ENCODE results near the gene ABCA2.
"Not testable (repeated sequence)": the region's sequence is repeated elsewhere in the genome, so short reads cannot be mapped to it uniquely, and the experiment has no call there.

The ABCA2 gene

GRCh38 chr9:137007108-137007815, 20.8 kb downstream of the ABCA2 start:
- H3K4me1 ChIP-seq (ENCODE audit: control insufficient read depth, insufficient read depth, low read length), result no peaks in the 10 kb centered on the region
- no peak for DNase-seq (ENCODE audit: low read depth, low spot score)
- no peaks in the 10 kb centered on the region for H3K27me3 ChIP-seq (ENCODE audit: control insufficient read depth, insufficient read depth, low read length)
- no CpG with 5 or more reads among the region's 30 CpGs for whole genome bisulfite sequencing (ENCODE audit: insufficient coverage, insufficient read length)
- no peaks in the 10 kb centered on the region for H3K36me3 ChIP-seq (ENCODE audit: control insufficient read depth, insufficient read depth, low read length)
- no peak overlapping the region for H3K27ac ChIP-seq (ENCODE audit: low read length)
- no peak overlapping the region for H3K4me3 ChIP-seq (ENCODE audit: low read length)
- no peaks in the 10 kb centered on the region for H3K9me3 ChIP-seq (ENCODE audit: control insufficient read depth, insufficient read depth, low read length)

GRCh38 chr9:137006116-137007003, 21.7 kb downstream of the ABCA2 start:
- Histone ChIP-seq H3K4me1 (ENCODE audit: control insufficient read depth, insufficient read depth, low read length) (no peaks in the 10 kb centered on the region), H3K27me3 (ENCODE audit: control insufficient read depth, insufficient read depth, low read length) (no peaks in the 10 kb centered on the region), H3K27ac (ENCODE audit: low read length) (no peak overlapping the region), H3K4me3 (ENCODE audit: low read length) (no peak overlapping the region), H3K9me3 (ENCODE audit: control insufficient read depth, insufficient read depth, low read length) (no peaks in the 10 kb centered on the region), H3K36me3 (ENCODE audit: control insufficient read depth, insufficient read depth, low read length) (no peaks in the 10 kb centered on the region)
- no CpG with 5 or more reads among the region's 24 CpGs for WGBS (ENCODE audit: insufficient coverage, insufficient read length)
- no peak for DNase-seq (ENCODE audit: low read depth, low spot score)

- H3K27ac ChIP-seq (ENCODE audit: low read length); H3K4me1 ChIP-seq (ENCODE audit: control insufficient read depth, insufficient read depth, low read length); H3K9me3 ChIP-seq (ENCODE audit: control insufficient read depth, insufficient read depth, low read length); H3K4me3 ChIP-seq (ENCODE audit: low read length); DNase-seq (ENCODE audit: low read depth, low spot score); H3K36me3 ChIP-seq (ENCODE audit: control insufficient read depth, insufficient read depth, low read length); H3K27me3 ChIP-seq (ENCODE audit: control insufficient read depth, insufficient read depth, low read length): not testable (repeated sequence)
- WGBS (ENCODE audit: insufficient coverage, insufficient read length), result no CpG with 5 or more reads among the region's 17 CpGs
Measured at GRCh38 chr9:137004285-137004684, 23.8 kb downstream of the ABCA2 start.

- no peak overlapping the region for H3K27ac ChIP-seq (ENCODE audit: low read length)
- H3K4me1 ChIP-seq (ENCODE audit: control insufficient read depth, insufficient read depth, low read length), result no peaks in the 10 kb centered on the region
- H3K36me3 ChIP-seq (ENCODE audit: control insufficient read depth, insufficient read depth, low read length), result no peaks in the 10 kb centered on the region
- no peaks in the 10 kb centered on the region for H3K9me3 ChIP-seq (ENCODE audit: control insufficient read depth, insufficient read depth, low read length)
- no peak overlapping the region for H3K4me3 ChIP-seq (ENCODE audit: low read length)
- WGBS (ENCODE audit: insufficient coverage, insufficient read length), result no CpG with 5 or more reads among the region's 10 CpGs
- H3K27me3 ChIP-seq (ENCODE audit: control insufficient read depth, insufficient read depth, low read length), result no peaks in the 10 kb centered on the region
- DNase-seq (ENCODE audit: low read depth, low spot score), result no peak
Measured at GRCh38 chr9:137002646-137003041, 25.4 kb downstream of the ABCA2 start.

GRCh38 chr9:137001857-137002645, 26.0 kb downstream of the ABCA2 start:
- Histone ChIP-seq H3K27me3 (ENCODE audit: control insufficient read depth, insufficient read depth, low read length) (no peaks in the 10 kb centered on the region), H3K36me3 (ENCODE audit: control insufficient read depth, insufficient read depth, low read length) (no peaks in the 10 kb centered on the region), H3K27ac (ENCODE audit: low read length) (no peak overlapping the region), H3K4me1 (ENCODE audit: control insufficient read depth, insufficient read depth, low read length) (peaks cover 5% of the 10 kb centered on the region), H3K4me3 (ENCODE audit: low read length) (no peak overlapping the region), H3K9me3 (ENCODE audit: control insufficient read depth, insufficient read depth, low read length) (no peaks in the 10 kb centered on the region)
- DNase-seq (ENCODE audit: low read depth, low spot score), result no peak
- no CpG with 5 or more reads among the region's 20 CpGs for WGBS (ENCODE audit: insufficient coverage, insufficient read length)

- H3K27ac ChIP-seq (ENCODE audit: low read length), result no peak overlapping the region
- H3K36me3 ChIP-seq (ENCODE audit: control insufficient read depth, insufficient read depth, low read length), result no peaks in the 10 kb centered on the region
- H3K4me1 ChIP-seq (ENCODE audit: control insufficient read depth, insufficient read depth, low read length), result peaks cover 11% of the 10 kb centered on the region
- no peaks in the 10 kb centered on the region; the same call in 1 of the 2 replicates for H3K27me3 ChIP-seq (ENCODE audit: control insufficient read depth, insufficient read depth, low read length)
- H3K9me3 ChIP-seq (ENCODE audit: control insufficient read depth, insufficient read depth, low read length), result no peaks in the 10 kb centered on the region
- H3K4me3 ChIP-seq (ENCODE audit: low read length), result no peak overlapping the region
- WGBS (ENCODE audit: insufficient coverage, insufficient read length), result no CpG with 5 or more reads among the region's 10 CpGs
- no peak for DNase-seq (ENCODE audit: low read depth, low spot score)
Measured at GRCh38 chr9:137000177-137000930, 27.7 kb downstream of the ABCA2 start.

GRCh38 chr9:136997830-136998234, 30.2 kb downstream of the ABCA2 start:
- H3K36me3 ChIP-seq (ENCODE audit: control insufficient read depth, insufficient read depth, low read length), result no peaks in the 10 kb centered on the region; the same call in 1 of the 2 replicates
- DNase-seq (ENCODE audit: low read depth, low spot score), result no peak
- H3K4me3 ChIP-seq (ENCODE audit: low read length), result no peak overlapping the region
- H3K27me3 ChIP-seq (ENCODE audit: control insufficient read depth, insufficient read depth, low read length), result no peaks in the 10 kb centered on the region; the same call in 1 of the 2 replicates
- H3K4me1 ChIP-seq (ENCODE audit: control insufficient read depth, insufficient read depth, low read length), result peaks cover 17% of the 10 kb centered on the region
- H3K27ac ChIP-seq (ENCODE audit: low read length), result no peak overlapping the region
- WGBS (ENCODE audit: insufficient coverage, insufficient read length), result no CpG with 5 or more reads among the region's 18 CpGs
- H3K9me3 ChIP-seq (ENCODE audit: control insufficient read depth, insufficient read depth, low read length), result no peaks in the 10 kb centered on the region

GRCh38 chr9:136997371-136997770, 30.7 kb downstream of the ABCA2 start:
- DNase-seq (ENCODE audit: low read depth, low spot score), result no peak
- Histone ChIP-seq H3K27me3 (ENCODE audit: control insufficient read depth, insufficient read depth, low read length) (no peaks in the 10 kb centered on the region; the same call in 1 of the 2 replicates), H3K4me3 (ENCODE audit: low read length) (no peak overlapping the region), H3K9me3 (ENCODE audit: control insufficient read depth, insufficient read depth, low read length) (no peaks in the 10 kb centered on the region), H3K4me1 (ENCODE audit: control insufficient read depth, insufficient read depth, low read length) (peaks cover 18% of the 10 kb centered on the region), H3K27ac (ENCODE audit: low read length) (no peak overlapping the region), H3K36me3 (ENCODE audit: control insufficient read depth, insufficient read depth, low read length) (no peaks in the 10 kb centered on the region; the same call in 1 of the 2 replicates)
- WGBS (ENCODE audit: insufficient coverage, insufficient read length), result no CpG with 5 or more reads among the region's 10 CpGs

- no CpG with 5 or more reads among the region's 35 CpGs for WGBS (ENCODE audit: insufficient coverage, insufficient read length)
- Histone ChIP-seq H3K4me3 (ENCODE audit: low read length) (no peak within 1 kb of the TSS), H3K27ac (ENCODE audit: low read length) (no peak within 1 kb of the TSS)
Measured at GRCh38 chr9:136996361-136997292, 31.4 kb downstream of the ABCA2 start, which contains the start of gene CLIC3. TSS of gene CLIC3 (minus strand) at chr9:136996568. CDS start at chr9:136996543, 25 bp downstream.

More at GRCh38 chr9:136996361-136997292, 31.4 kb downstream of the ABCA2 start, which contains the start of gene CLIC3:
- no peaks in the 10 kb centered on the region; the same call in 1 of the 2 replicates for H3K27me3 ChIP-seq (ENCODE audit: control insufficient read depth, insufficient read depth, low read length)
- H3K4me1 ChIP-seq (ENCODE audit: control insufficient read depth, insufficient read depth, low read length), result peaks cover 18% of the 10 kb centered on the region
- no peaks in the 10 kb centered on the region; the same call in 1 of the 2 replicates for H3K36me3 ChIP-seq (ENCODE audit: control insufficient read depth, insufficient read depth, low read length)
- DNase-seq (ENCODE audit: low read depth, low spot score), result no peak
- no peaks in the 10 kb centered on the region for H3K9me3 ChIP-seq (ENCODE audit: control insufficient read depth, insufficient read depth, low read length)

Measured in iPS DF 6.9 (cell line).